HG03103 (cell line): ENCODE results near the gene MYO7B.

Experiments
- ATAC-seq: cut with Tn5 transposase; IDR thresholded peaks from one replicate; pipeline ENCODE4 v1.9.1; 2021; ENCODE audit warnings: low read depth; ENCODE audit not compliant: unreplicated experiment

MYO7B gene

DNA sequence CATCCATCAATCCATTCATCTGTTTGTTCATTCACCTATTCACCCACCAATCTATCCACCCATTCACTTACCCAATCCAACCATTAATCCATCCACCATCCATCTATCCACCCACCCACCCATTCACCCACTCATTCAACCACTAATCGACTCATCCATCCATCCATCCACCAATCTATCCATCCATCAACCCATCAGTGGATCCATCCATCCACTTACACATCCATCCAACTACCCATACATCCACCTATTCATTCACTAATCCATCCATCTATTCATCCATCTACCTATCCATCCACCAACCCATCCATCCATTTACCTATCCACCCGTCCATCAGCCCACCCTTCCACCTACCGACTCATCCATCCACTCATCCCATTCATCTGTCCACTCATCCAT is 11.3 kb downstream of the MYO7B start:
- ATAC-seq: no peak

DNA sequence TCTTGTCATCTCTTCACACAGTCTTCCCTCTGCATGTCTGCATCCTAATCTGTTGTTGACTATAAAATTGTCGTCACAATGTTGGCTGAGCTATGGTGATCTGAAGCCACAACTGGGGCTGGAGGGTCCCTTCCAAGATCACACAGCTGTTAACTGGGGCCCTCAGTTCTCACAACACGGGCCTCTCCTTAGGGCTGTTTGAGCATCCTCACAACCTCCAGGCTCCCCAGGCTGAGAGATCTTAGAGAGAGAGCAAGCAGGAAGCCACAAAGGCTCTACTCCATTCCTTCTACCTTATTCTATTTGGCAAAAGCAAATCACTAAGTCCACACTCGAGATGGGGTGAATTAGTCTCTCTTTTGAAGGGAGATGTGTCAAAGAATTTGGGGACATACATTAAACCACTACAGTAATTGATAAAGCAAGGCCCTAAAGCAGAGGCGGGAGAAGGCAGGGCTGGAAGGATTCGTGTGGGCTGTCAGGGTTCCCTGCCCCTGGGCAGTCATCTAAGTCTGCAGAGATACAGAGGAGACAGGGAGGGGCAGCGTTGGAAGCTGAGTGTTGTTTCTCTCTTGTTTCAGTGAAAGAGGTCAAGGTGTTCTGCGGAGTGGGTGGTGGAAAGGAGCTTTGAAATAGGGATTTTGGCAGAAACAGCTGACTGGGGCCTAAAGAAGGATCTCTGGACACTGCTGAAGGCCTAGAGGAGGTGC is 15.9 kb downstream of the MYO7B start:
- no peak for ATAC-seq

DNA sequence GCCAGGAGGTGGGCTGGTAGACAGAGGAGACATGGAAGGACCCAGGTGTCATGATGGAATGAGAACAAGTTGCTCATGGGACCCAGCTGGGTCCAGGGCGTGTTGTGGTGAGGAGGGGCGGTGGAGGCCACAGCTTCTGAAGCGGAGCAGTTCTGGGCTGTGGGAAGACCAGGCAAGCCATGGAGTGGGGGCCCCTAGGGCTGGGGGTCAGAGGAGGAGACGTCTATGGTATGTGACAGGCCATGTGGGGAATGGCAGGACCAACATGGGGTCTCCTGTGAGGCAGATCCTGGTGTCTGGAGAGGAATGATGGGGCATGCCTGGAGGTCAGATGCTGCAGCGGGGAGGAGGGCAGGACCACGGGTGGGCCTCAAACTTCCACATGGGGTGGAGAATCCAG is 16.9 kb downstream of the MYO7B start:
- ATAC-seq: no peak

DNA sequence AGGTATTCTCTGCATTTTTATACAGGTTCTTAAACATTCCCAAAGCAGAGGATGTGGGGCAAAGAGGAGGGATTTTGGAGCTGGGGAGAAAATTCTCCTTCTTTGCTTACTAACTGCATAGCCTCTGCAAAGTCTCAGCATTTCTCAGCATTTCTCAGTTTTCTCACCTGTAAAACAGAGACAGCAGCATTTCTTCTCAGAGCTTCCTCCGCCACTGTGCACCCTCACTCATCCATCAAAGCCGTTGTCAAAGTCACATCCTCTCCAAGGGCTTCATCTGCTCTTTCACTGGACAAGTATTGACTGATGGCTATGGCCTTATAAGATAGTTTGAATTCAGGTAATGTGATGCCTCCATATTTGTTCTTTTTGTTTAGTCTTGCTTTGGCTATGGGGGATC is 17.4 kb downstream of the MYO7B start:
- ATAC-seq: no peak

DNA sequence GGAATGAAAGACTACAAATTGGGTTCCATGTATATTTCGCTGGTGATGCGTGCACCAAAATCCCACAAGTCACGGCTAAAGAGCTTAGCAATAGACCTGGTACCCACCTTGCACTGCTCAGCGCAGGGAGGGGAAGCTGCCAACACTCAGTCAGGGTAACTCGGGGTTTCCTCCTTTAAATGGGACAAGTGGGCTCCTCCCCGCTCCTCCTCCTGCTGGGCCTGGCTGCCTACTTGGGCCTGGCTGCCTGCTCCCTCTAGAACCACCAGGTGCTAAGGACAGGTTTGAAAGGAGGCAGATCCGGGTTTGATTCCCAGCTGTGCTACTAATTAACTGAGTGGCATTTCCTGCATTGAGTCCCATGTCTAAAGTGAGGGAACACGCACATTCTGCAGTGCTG is 23.4 kb downstream of the MYO7B start:
- no peak for ATAC-seq

DNA sequence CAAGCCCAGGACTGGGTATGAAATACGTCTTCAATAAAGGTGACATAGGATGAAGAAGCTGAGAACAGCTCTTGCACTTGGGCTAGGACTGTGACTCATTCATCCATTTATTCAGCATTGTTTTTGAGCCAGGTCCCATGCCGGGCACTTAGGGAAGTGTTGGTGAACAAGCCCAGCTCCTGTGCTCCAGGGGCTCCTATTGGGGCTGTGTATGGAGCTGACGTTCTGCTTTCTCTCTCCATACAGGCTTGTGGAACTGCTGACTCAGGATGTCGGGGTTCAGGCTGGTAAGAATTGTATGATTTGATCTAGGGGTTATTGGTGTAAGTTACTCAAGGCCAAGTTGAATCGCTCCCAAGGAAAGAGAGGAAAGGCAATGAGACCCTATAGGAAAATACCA is 24.0 kb downstream of the MYO7B start:
- ATAC-seq: no peak

DNA sequence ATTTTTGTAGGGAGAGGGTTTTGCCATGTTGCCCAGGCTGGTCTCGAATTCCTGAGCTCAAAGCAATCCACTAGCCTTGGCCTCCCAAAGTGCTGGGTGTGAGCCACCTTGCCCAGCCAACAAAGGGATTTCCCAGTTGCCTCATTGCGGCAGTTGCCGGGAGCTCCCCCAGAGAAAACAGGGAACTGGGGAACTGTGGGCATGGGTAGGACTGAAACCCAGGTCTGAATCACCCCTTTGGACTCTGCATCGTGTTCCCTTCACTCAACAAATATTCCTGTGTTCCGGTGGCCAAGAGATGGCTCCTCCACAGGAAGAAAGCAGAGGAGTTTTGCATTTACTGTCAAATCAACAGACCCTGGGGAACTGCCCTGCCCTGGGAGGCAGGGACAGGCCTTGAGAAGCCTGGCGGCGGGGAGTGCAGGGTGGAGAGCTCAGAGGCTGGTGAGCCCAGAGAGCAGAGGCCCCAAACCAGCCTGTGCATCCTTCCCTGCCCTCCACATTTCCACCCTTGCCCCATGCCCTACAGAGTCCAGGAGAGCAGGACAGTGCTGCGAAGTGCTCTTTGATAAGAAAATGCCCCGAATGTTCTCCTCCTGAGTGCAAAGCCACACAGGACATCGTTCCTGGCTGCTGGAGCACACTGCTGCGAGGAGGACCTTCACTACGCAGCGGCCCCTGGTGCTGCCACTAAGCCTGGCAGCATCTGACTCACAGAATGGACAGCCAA is 24.9 kb downstream of the MYO7B start:
- ATAC-seq: no peak

DNA sequence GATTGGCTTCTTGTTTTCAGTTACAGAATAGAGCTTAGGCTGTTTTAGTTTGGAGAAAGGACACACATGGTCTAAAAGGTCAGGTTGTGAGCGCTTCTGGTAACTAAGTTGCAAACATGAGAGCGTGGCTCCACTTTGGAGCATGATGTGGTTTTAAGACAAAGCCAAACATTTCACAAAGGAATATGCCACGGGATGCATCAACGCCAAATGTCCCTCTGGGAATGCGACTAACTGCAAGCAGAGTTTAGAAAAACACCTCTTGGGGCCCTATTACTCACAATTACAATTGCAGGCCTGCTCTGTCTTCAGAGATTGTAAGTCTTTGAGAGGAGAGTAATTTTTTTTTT is 25.4 kb downstream of the MYO7B start:
- ATAC-seq: no peak

DNA sequence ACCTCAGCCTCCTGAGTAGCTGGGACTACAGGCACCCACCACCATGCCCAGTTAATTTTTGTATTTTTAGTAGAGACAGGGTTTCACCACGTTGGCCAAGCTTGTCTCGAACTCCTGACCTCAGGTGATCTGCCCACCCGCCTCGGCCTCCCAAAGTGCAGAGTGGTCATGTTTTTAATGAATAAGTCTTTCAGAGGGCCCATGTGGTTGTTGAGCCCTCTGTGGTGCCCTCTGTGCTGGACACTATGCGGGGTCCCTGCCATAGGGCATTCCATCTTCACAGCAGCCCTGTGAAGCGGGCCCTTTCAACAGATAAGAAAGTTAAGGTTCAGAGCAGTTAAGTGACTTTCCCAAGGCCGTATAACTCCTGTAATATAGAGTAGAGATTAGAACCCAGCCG is 25.9 kb downstream of the MYO7B start:
- ATAC-seq: no peak

DNA sequence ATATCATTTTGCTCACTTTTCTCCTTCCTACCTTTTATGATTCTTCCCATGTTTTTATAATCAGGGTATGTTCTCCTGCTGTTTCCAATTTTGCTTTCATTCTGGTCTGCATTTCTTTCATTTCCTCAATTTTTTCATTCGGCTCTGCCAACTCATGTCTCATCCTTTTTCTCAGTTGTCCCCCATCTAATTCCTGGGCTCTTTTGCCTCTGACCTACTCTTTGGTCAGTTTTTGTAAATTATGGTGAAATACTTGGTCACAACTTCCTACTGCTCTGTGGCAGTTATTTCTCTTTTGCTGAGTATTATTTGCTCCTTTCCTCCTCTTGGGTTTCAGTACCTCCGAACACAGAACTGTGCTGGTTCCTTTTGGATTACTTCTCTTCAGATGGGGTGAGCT is 27.5 kb downstream of the MYO7B start:
- no peak for ATAC-seq

DNA sequence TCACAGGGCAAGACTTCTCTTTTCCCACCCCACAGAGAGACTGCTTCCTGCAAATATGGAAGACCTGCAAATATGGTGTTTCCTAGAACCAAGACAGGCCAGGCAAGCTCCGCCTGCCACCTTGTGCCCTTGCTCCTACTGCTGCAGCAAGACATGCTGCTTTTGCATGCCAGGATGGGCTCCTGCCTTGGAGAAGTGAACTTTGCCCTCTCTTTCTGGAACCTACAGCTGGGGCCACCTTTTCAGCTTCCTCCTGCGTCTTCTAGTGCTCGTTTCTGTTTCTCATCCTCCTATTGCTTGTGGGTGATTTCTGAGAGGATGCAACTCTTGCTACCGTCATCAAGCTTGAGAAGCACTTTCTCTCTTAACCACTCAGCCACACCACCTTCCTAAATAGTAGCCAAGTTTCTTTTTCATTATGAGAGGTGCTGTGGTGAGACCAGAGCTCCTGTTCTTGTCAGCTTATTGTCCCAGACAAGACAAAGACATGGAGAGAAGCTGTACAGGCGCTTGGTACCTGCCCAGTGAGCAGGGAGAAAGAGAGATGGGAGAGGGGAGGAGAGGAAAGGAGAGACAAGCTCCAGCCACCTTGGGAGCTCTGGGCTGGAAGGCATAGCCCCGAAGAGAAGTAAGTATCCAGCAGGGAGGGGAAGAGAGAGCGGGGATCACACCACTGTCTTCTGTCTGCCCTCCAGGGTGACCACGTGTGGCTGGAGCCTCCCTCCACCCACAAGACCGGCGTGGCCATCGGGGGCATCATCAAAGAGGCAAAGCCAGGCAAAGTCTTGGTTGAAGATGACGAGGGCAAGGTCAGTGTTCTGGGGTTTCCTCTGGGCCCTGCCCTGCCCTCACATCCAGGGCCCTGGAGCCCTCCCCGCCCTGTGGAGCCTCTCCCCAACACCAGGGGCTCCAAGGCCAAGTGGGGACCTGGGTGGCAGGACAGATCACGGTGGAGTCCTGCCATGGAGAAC is 28.3 kb downstream of the MYO7B start:
- peak; percentile 90 for ATAC-seq

DNA sequence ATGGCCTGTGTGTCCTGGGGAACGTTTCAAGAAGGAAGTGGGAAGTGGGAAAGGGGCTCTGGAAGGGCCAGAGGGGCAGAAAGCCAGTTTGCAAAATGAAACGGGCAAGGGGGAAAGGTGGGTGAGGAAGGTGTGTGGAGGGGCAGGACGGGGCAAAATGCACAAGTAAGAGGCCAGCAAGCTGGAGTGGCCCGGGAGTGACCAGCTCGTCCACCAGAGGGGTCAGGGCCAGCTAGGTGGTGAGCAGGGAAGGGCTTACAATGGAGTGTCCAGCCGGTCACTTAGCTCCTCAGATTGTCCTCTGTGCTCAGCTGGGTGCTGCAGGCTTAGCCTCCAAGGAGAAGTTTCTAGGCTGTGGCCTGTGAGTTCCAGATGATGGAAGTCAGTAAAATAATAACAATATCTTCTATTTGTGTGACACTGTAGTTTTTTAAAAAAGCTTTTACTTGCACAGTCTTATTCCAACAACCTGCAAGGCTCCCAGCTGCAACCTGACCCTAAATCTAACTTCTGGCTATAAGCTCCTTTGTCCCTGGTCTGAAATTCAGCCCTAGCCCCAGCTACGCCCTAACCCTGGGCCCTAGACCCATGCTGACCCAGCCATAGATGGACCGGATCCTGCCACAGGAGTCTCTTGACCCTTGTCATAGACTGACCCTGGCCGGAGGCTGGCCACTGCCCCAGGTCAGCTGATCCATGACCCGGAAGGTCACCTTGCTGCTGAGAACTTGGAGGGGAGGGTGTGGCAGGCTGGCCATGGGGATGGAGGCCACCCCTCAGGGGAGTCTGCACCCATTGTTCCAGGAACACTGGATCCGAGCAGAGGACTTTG is 29.2 kb downstream of the MYO7B start:
- no peak for ATAC-seq

DNA sequence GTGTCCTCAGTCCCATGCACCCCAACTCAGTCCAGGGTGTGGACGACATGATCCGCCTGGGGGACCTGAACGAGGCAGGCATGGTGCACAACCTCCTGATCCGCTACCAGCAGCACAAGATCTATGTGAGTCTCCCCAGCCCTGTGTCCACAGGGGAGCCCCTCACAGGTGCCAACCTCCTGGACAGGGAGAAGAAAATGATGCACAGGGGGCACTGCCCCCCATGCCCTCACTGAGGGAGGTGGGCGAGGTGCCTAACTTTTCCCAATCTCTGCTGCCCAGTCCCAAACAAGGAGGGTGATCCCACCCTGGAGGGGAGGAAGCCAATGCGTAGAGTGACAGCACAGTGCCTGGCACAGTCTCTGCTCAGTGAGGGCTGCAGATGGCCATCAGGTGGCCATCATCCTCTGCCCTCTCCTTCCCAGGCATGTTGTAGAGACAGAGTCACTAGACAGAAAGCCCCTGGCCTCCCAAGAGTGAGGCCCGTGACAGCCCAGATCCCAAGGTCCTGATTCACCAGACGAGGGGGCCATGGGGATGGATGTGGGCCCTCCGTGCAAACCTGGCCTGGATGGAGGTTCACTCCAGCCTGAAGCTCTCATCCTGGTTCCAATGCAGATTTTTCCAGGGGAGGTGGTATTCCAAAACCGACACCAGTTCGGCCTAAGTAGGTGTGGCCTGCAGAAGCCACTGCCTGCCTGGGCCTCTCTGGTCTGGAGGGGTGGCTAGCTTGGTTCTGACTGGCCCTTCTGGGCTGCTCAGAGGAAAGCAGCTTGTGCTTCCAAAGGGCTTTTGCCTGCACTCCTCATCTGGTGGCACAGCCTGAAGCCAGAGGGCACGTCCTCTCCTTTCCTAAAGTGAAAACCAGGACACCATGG is 30.0 kb downstream of the MYO7B start:
- ATAC-seq: no peak

DNA sequence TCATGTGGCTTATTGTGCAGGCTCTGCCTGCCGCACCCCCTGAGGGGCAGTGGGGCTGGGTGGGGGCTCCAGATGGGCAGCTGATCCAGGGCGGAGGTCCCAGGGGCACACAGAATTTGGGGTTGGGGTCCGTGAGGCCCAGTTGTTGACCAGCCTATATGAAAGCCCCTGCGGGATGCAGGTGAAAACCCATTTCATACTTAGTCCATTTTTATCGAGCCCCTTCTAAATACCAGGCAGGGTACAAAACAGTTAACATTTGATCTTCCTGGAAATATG is 30.6 kb downstream of the MYO7B start:
- no peak for ATAC-seq

DNA sequence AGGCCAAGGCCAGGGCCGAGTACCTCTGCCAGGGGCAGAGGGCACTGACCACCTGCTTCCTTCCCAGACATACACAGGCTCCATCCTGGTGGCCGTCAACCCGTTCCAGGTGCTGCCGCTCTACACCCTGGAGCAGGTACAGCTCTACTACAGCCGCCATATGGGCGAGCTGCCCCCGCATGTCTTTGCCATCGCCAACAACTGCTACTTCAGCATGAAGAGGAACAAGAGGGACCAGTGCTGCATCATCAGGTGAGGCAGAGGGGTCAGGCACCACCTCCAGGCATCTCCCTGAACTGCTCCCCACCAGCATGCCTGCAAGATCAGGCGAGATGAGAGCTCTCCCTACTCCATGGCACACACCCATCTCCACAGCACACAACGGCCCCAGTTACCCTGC is 31.1 kb downstream of the MYO7B start:
- no peak for ATAC-seq

DNA sequence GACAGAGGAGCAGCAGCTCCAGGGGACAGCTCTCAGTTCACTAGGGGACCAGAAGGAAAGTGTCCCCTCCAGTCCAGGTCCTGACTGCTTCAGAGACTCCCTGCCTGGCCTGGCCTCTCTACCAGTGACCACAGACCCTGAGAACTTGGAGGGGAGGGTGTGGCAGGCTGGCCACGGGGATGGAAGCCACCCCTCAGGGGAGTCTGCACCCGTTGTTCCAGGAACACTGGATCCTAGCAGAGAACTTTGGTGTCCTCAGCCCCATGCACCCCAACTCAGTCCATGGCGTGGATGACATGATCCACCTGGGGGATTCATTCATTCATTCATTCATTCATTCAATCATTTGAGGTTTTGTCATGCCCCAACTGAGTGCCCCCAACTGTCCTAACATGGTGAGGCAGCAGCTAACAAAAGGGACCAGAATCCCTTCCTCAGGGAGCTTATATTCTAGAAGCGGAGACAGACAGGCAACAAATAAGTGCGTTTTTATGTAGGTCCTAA is 31.9 kb downstream of the MYO7B start:
- ATAC-seq: no peak

DNA sequence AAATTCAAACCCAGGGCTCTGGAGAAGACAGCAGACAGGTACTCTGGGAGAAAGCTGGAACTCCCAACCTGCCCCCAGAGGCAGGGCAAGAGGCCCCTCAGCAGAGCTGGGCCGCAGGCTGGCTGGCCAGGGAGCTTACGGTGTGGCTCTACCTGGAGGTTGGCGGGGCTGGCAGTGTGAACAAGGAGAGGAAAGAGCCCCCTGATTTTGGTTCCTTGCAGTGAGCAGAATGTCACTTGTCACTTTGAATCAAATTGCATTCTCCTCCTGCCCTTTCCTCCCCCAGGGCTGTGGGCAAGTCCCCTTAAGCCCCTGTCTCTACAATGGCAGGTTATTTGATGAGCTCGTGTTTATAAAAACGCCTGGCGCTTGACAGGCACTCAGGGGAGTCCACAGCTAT is 32.6 kb downstream of the MYO7B start:
- ATAC-seq: no peak

DNA sequence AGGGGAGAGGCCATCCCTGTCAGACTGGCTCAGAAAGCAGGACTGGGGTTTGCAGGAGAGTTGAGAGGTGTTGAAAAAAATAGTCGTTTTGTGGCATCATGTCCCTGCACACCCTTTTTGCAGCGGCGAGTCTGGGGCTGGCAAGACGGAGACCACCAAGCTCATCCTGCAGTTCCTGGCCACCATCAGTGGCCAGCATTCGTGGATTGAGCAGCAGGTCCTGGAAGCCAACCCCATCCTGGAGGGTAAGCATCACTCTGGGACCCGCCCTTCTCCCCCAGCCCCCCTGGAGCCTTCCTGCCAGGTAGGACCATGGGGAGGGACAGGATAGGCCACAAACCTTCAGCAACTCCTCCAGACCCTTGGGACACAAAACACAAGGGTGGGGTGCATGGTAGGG is 34.2 kb downstream of the MYO7B start:
- ATAC-seq: no peak
